ENCODE data around the gene GATAD2B. TPM values are rescaled to one million over a fixed set of nuclear protein-coding genes. Genes with fewer than 3 reads are reported as not detected.

GATAD2B gene
- total and polyA plus RNA-seq, 4 donors: 4.6 to 41.7 (median 13.4) TPM

GRCh38 chr1:153860285-153860684, 62.5 kb downstream of the GATAD2B start:
- H3K9me3 ChIP-seq (ENCODE audit: control insufficient read depth in 4 of 4, insufficient read depth in 3 of 4, low read length in 3 of 4): no peaks in the 10 kb centered on the region
- no peaks in the 10 kb centered on the region for H3K27me3 ChIP-seq (ENCODE audit: control insufficient read depth in 3 of 3, insufficient read depth in 3 of 3, low read length in 2 of 3)
- H3K27ac ChIP-seq (ENCODE audit: low read depth in 1 of 2, low read length in 1 of 2): no peak overlapping the region
- DNase-seq: no peak
- H3K36me3 ChIP-seq (ENCODE audit: control insufficient read depth in 4 of 4, insufficient read depth in 4 of 4, low read length in 4 of 4): no peaks in the 10 kb centered on the region
- 81 to 83% methylated on average over 3 of the region's 3 CpGs for WGBS, 2 donors
- ATAC-seq (ENCODE audit: insufficient read depth, low FRiP score): no peak
- no peak overlapping the region for H3K9ac ChIP-seq (ENCODE audit: insufficient read depth in 1 of 2, low read length in 2 of 2)
- H3K4me1 ChIP-seq (ENCODE audit: control insufficient read depth in 5 of 5, insufficient read depth in 5 of 5, low read length in 5 of 5): no peaks in the 10 kb centered on the region
- H3K4me3 ChIP-seq: no peak overlapping the region
- no peak for TF ChIP-seq CTCF (IDR thresholded peaks at IDR 0.05; ENCODE audit: control extremely low read depth, extremely low read depth)

GRCh38 chr1:153857505-153857904, 65.3 kb downstream of the GATAD2B start:
- Histone ChIP-seq H3K4me3 (no peak overlapping the region), H3K36me3 (ENCODE audit: control insufficient read depth in 4 of 4, insufficient read depth in 4 of 4, low read length in 4 of 4) (peaks cover 0 to 6% (median 3%) of the 10 kb centered on the region in 4 donors), H3K9me3 (ENCODE audit: control insufficient read depth in 4 of 4, insufficient read depth in 3 of 4, low read length in 3 of 4) (no peaks in the 10 kb centered on the region), H3K4me1 (ENCODE audit: control insufficient read depth in 5 of 5, insufficient read depth in 5 of 5, low read length in 5 of 5) (no peaks in the 10 kb centered on the region), H3K27ac (ENCODE audit: low read depth in 1 of 2, low read length in 1 of 2) (no peak overlapping the region), H3K9ac (ENCODE audit: insufficient read depth in 1 of 2, low read length in 2 of 2) (no peak overlapping the region), H3K27me3 (ENCODE audit: control insufficient read depth in 3 of 3, insufficient read depth in 3 of 3, low read length in 2 of 3) (no peaks in the 10 kb centered on the region)
- 97% methylated on average over 2 of the region's 2 CpGs for WGBS, 2 donors
- no peak for ATAC-seq (ENCODE audit: insufficient read depth, low FRiP score)
- no peak for TF ChIP-seq CTCF (IDR thresholded peaks at IDR 0.05; ENCODE audit: control extremely low read depth, extremely low read depth)
- DNase-seq: no peak

GRCh38 chr1:153856763-153857162, 66.0 kb downstream of the GATAD2B start:
- no peaks in the 10 kb centered on the region for H3K9me3 ChIP-seq (ENCODE audit: control insufficient read depth in 4 of 4, insufficient read depth in 3 of 4, low read length in 3 of 4)
- H3K36me3 ChIP-seq (ENCODE audit: control insufficient read depth in 4 of 4, insufficient read depth in 4 of 4, low read length in 4 of 4): peaks cover 0 to 13% (median 6%) of the 10 kb centered on the region in 4 donors
- no peak overlapping the region for H3K4me3 ChIP-seq
- TF ChIP-seq CTCF (IDR thresholded peaks at IDR 0.05; ENCODE audit: control extremely low read depth, extremely low read depth): no peak
- H3K9ac ChIP-seq (ENCODE audit: insufficient read depth in 1 of 2, low read length in 2 of 2): no peak overlapping the region
- no peaks in the 10 kb centered on the region for H3K4me1 ChIP-seq (ENCODE audit: control insufficient read depth in 5 of 5, insufficient read depth in 5 of 5, low read length in 5 of 5)
- no peak for ATAC-seq (ENCODE audit: insufficient read depth, low FRiP score)
- no peaks in the 10 kb centered on the region for H3K27me3 ChIP-seq (ENCODE audit: control insufficient read depth in 3 of 3, insufficient read depth in 3 of 3, low read length in 2 of 3)
- H3K27ac ChIP-seq (ENCODE audit: low read depth in 1 of 2, low read length in 1 of 2): no peak overlapping the region
- no peak for DNase-seq

- H3K27me3 ChIP-seq (ENCODE audit: control insufficient read depth in 3 of 3, insufficient read depth in 3 of 3, low read length in 2 of 3): no peaks in the 10 kb centered on the region
- no peak for TF ChIP-seq CTCF (IDR thresholded peaks at IDR 0.05; ENCODE audit: control extremely low read depth, extremely low read depth)
- H3K4me3 ChIP-seq: no peak overlapping the region
- no peak overlapping the region for H3K27ac ChIP-seq (ENCODE audit: low read depth in 1 of 2, low read length in 1 of 2)
- no peaks in the 10 kb centered on the region for H3K4me1 ChIP-seq (ENCODE audit: control insufficient read depth in 5 of 5, insufficient read depth in 5 of 5, low read length in 5 of 5)
- 91 to 94% methylated on average over 5 of the region's 5 CpGs for WGBS, 2 donors
- H3K9me3 ChIP-seq (ENCODE audit: control insufficient read depth in 4 of 4, insufficient read depth in 3 of 4, low read length in 3 of 4): no peaks in the 10 kb centered on the region
- DNase-seq (no peak), ATAC-seq (ENCODE audit: insufficient read depth, low FRiP score) (no peak)
- H3K9ac ChIP-seq (ENCODE audit: insufficient read depth in 1 of 2, low read length in 2 of 2): no peak overlapping the region
- H3K36me3 ChIP-seq (ENCODE audit: control insufficient read depth in 4 of 4, insufficient read depth in 4 of 4, low read length in 4 of 4): peaks cover 2 to 14% (median 7%) of the 10 kb centered on the region in 4 donors
Observed at GRCh38 chr1:153852170-153852569, 70.6 kb downstream of the GATAD2B start.

Measured in lung (tissue), 12 donors.